Measurements from ENCODE around the gene KLF16. TPM values are rescaled to one million over a fixed set of nuclear protein-coding genes. Genes with fewer than 3 reads are reported as not detected.

Gene KLF16
- total and polyA plus RNA-seq, 9 of the 15 experiments (the other 6 are each of a cell fraction or from before 2014, with no cell fraction given) = 0.04 to 60.4 (median 6.8) TPM

- 0 out of 2 replicates have a peak, but pooled peaks have one; percentile 39 for TF ChIP-seq ZNF395 (CRISPR knock-in tag; IDR thresholded peaks at IDR 0.05)
- TF ChIP-seq MAX (CRISPR knock-in tag; IDR thresholded peaks at IDR 0.05) = peak; percentile 42; the same call in 1 of the 2 replicates
- peak; percentile 26; the same call in 1 of the 2 replicates for TF ChIP-seq CXXC5 (CRISPR knock-in tag; IDR thresholded peaks at IDR 0.05)
These were observed 5.6 kb downstream of the KLF16 start (continued) for GRCh38 chr19:1857648-1858326.

- BruUV-seq (replicated peaks) = no TSS peak
- intact Hi-C loops (cut with micrococcal nuclease) = no loop called here
- Histone ChIP-seq H3K9me1 (ENCODE audit: control insufficient read depth, insufficient read depth, low read length) (peaks cover 5% of the 10 kb centered on the region), H3K79me2 (ENCODE audit: control insufficient read depth, insufficient read depth, low read length) (peaks cover 99% of the 10 kb centered on the region), H3K9me3 (replicated peaks; ENCODE audit: control insufficient read depth, insufficient read depth, low read depth, low read length) (no peaks in the 10 kb centered on the region), H3K4me2 (ENCODE audit: insufficient read depth, low read length) (peak overlapping the region; percentile 85), H3K4me3 (peak overlapping the region; percentile 57), H3K27ac (ENCODE audit: extremely low read depth, low read depth, low read length) (peak overlapping the region; percentile 90), H3K36me3 (ENCODE audit: control insufficient read depth, insufficient read depth, low read length) (peaks cover 20% of the 10 kb centered on the region; the same call in 1 of the 3 replicates), H3K9ac (ENCODE audit: insufficient read depth in 1 of 2, low read depth in 2 of 2, low read length in 2 of 2) (peak overlapping the region; percentile 83 to 97), H3K4me1 (replicated peaks in 1 of 2; ENCODE audit: control insufficient read depth in 2 of 2, insufficient read depth in 2 of 2, low read length in 2 of 2) (peaks cover 75 to 99% of the 10 kb centered on the region in 2 experiments), H4K20me1 (replicated peaks; ENCODE audit: control insufficient read depth, insufficient read depth, low read length) (peaks cover 30% of the 10 kb centered on the region), H3K27me3 (ENCODE audit: control insufficient read depth in 2 of 2, insufficient read depth in 2 of 2, low read length in 2 of 2) (no peaks in the 10 kb centered on the region), H2AFZ (ENCODE audit: low read depth, low read length) (peak overlapping the region; percentile 58)
- DNase-seq (ENCODE audit: extremely low read depth in 1 of 4, low spot score in 3 of 4) (peak; percentile 59 to 95 (median 74)), ATAC-seq (peak; percentile 70), FAIRE-seq (peak; percentile 96)
- in situ Hi-C loops (cut with MboI) = no loop called here
- WGBS (ENCODE audit: insufficient coverage, low coverage, missing lambda C conversion rate) = 0% methylated on average over 44 of the region's 73 CpGs
- CTCF ChIA-PET (ENCODE audit: low intra/inter-chr PET ratio) = no interaction called here
- POLR2A ChIA-PET = interaction anchor here (0.6 to 5.2 kb wide), 12 partner anchors 8 to 554 kb away, joined by 3 to 46 read pairs (median 5); no protein-coding TSS in a partner anchor
- TF ChIP-seq ZNF384 (IDR thresholded peaks at IDR 0.05; ENCODE audit: low read depth, low read length) = no peak
- TF ChIP-seq ARID3A (IDR thresholded peaks at IDR 0.05; ENCODE audit: borderline replicate concordance, low read depth, low read length) = no peak
- no peak for TF ChIP-seq SLC30A9 (CRISPR knock-in tag; IDR thresholded peaks at IDR 0.05)
- no peak for TF ChIP-seq FOXJ2 (tag; IDR thresholded peaks at IDR 0.05)
- TF ChIP-seq ZNF717 (CRISPR knock-in tag; IDR thresholded peaks at IDR 0.05) = no peak
- TF ChIP-seq PRDM10 (IDR thresholded peaks at IDR 0.05; ENCODE audit: partially characterized antibody) = no peak
- TF ChIP-seq ASH1L (IDR thresholded peaks at IDR 0.05; ENCODE audit: borderline replicate concordance, low read depth, partially characterized antibody) = no peak
These were observed 6.4 kb downstream of the KLF16 start for GRCh38 chr19:1856698-1857603.
